ENCODE results near the gene CELF4.

Gene CELF4

DNA sequence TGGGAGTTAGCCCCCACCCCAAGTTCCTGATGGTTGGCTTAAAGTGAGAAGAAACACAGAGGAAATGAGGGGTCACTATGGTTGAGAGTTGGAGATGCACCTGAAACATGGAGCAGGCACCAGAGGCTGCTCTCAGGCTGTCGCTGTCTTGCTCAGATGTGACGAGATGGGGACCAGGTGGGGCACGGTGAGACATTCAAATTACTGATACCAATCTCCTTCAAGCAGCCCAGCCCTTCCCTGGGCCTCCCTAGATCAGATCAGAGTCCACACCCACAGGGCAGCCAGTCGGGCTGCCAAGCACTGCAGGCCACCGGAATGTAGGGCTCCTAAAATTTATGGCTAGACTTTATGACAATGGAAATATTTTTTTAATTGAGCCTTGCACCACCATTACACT is 176.6 kb downstream of the CELF4 start:
- TF ChIP-seq, protein P1, sequence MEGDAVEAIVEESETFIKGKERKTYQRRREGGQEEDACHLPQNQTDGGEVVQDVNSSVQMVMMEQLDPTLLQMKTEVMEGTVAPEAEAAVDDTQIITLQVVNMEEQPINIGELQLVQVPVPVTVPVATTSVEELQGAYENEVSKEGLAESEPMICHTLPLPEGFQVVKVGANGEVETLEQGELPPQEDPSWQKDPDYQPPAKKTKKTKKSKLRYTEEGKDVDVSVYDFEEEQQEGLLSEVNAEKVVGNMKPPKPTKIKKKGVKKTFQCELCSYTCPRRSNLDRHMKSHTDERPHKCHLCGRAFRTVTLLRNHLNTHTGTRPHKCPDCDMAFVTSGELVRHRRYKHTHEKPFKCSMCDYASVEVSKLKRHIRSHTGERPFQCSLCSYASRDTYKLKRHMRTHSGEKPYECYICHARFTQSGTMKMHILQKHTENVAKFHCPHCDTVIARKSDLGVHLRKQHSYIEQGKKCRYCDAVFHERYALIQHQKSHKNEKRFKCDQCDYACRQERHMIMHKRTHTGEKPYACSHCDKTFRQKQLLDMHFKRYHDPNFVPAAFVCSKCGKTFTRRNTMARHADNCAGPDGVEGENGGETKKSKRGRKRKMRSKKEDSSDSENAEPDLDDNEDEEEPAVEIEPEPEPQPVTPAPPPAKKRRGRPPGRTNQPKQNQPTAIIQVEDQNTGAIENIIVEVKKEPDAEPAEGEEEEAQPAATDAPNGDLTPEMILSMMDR (conservative IDR thresholded peaks at IDR 0.05; ENCODE audit: control insufficient read depth, insufficient read depth, low read depth, low read length): no peak
- no peak for DNase-seq (ENCODE audit: low read depth)
- no peak overlapping the region for H3K4me3 ChIP-seq (ENCODE audit: control insufficient read depth, low read depth, low read length)

DNA sequence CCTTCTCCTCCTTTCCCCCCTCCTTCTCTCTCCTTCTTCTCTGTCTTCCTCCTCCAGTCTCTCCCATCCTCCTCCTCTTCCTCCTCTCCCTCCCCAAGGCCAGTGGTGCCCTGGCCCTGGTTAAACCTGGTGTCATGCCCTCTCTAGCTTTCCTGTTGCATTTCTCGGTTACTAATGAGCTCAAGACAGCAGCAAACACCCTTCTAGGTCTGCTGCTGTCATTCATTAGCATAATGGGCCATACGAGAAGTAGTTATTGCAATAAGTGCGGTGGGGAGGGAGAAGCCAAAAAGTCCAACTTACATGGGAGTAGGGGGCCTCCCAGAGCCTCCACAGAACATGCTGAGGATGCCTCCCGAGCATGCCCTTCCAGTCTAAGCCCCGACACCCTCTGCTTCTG is 177.2 kb downstream of the CELF4 start:
- no peak for DNase-seq (ENCODE audit: low read depth)
- H3K4me3 ChIP-seq (ENCODE audit: control insufficient read depth, low read depth, low read length): no peak overlapping the region
- TF ChIP-seq, protein P1 (conservative IDR thresholded peaks at IDR 0.05; ENCODE audit: control insufficient read depth, insufficient read depth, low read depth, low read length): no peak

DNA sequence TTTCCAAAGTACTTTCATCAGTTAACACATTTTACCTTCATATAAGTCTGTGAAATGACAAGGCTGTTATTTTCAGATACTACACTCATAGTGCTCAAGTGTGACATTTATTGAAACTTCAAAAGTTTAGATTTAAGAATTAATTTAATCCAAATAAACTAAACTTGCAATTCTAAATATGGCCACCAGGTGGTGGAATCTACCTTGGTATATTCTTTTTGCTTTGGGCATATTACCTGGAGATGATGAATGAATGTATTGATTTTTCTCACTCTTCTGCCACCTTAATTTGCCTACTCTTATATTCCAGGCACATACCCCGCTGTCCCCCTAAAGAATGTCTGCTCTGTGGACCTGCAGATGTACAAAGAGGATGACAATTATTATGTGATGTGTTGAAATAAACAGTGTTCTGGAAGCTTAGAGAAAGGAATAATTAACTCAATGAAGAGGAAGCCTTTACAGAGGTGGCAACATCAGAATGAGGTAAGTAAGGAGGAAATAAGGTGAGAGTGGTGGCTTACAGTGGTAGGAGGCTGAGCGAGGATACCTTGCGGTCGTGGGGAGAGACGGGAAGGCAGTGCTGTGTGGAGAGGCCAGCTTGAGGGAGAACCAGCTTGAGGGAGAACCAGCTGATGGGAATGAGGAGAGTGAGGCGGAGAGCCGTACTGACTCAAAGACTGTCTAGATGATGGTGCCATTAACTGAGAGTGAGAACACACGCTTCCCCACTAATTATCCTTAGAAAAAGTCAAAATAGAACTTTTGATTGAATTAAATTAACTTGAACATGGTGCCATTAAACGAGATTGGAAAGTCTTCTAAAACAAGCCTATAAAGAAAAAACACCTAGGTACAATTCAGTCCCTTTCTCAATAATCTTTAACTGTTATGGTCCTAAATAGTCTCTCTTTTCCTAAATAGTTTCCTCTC is 179.5 kb downstream of the CELF4 start:
- no peak overlapping the region for H3K4me3 ChIP-seq (ENCODE audit: control insufficient read depth, low read depth, low read length)
- peak; percentile 48 for DNase-seq (ENCODE audit: low read depth)
- TF ChIP-seq, protein P1 (conservative IDR thresholded peaks at IDR 0.05; ENCODE audit: control insufficient read depth, insufficient read depth, low read depth, low read length): peak; percentile 62

DNA sequence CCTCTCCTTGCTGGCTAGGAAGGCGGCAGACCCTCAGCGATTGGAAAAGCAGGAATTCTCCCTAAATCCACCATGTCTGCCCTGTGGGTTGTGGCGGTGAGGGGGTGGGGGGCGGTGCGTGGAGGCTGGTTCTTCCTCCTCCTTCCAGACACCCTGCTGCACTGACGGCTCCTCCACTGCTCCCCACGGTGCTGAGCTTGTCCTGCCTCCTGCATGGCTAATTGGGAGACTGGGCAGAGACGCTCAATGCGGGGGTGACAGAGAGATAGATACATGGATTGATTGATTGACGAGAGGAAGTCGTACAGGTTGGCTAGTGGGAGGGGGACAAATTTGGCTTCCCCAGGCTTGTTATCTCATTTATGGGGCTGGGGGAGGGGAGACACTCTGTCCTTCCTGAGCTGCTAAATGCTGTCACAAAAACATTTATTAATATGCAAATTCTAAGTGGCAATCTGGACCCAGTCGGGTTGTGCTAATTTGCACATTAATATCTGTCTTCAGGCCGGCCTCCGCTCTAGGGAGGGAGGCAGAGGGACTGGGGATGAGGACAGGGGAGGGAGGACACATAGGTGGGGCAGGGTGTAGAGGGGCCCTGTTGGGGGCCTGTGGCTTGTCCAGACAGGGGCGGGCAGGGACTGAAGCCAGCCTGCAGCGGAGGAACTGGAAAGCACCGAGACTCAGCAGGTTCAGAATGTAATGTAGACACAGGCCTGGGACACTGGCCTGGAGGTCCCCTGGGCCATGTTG is 181.6 kb downstream of the CELF4 start:
- DNase-seq (ENCODE audit: low read depth): no peak
- TF ChIP-seq, protein P1 (conservative IDR thresholded peaks at IDR 0.05; ENCODE audit: control insufficient read depth, insufficient read depth, low read depth, low read length): no peak
- H3K4me3 ChIP-seq (ENCODE audit: control insufficient read depth, low read depth, low read length): no peak overlapping the region

DNA sequence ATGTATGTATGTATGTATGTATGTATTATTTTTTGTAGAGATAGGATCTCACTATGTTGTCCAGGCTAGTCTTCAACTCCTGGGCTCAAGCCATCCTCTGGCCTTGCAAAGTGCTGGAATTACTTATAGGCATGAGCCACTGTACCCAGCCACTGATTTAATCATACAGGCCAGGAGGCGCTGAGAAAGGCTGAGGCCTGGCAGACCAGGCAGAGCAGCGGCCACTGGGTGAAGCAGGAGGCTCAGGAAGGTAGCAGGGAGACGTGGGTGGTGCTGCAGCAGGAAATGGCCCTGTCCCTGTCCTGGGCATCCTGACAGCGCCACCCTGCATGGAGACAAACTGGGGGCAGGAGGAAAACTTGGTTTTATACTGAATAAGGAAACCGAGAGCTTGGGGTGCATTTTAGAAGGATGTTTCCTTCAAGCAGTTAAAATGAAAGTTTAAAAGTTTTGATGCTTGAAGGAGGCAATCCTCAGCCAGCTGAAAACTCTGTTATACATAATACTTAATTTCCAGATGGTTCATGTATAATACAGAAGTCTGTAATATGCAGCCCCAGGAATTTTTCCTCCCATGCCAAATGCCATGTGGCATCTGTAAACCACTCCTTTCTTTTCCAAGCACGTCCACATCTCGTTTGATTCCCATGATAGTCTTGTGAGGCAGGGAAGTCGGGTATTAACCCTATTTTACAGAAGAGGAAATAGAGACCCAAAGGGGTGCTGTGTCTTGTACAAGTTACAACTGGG is 182.4 kb downstream of the CELF4 start:
- DNase-seq (ENCODE audit: low read depth): no peak
- H3K4me3 ChIP-seq (ENCODE audit: control insufficient read depth, low read depth, low read length): no peak overlapping the region
- TF ChIP-seq, protein P1 (conservative IDR thresholded peaks at IDR 0.05; ENCODE audit: control insufficient read depth, insufficient read depth, low read depth, low read length): no peak

GRCh38 chr18:37381554-37381953 is 184.0 kb downstream of the CELF4 start:
- no peak overlapping the region for H3K4me3 ChIP-seq (ENCODE audit: control insufficient read depth, low read depth, low read length)
- TF ChIP-seq, protein P1 (conservative IDR thresholded peaks at IDR 0.05; ENCODE audit: control insufficient read depth, insufficient read depth, low read depth, low read length): no peak
- no peak for DNase-seq (ENCODE audit: low read depth)

Data from fibroblast of mammary gland (primary cell).